K562 (cell line): Measurements from ENCODE around the gene PTPN18. TPM values are rescaled to one million over a fixed set of nuclear protein-coding genes. Genes with fewer than 3 reads are reported as not detected.
A peak's percentile ranks its signal among the peaks of the same experiment; 100 is the strongest.

ENCODE experiments used
- ATAC-seq: fragments of 200-7000 bp; cut with Tn5 transposase; 3 replicates; pipeline ENCODE4 v1.9.1; 2020; ENCODE audit warnings: moderate library complexity
- BruUV-seq: library from RNA; stranded (reverse); fragments of 400-500 nt; replicated peaks from 2 replicates; lab custom pipeline; 2021; lab: Mats Ljungman, UMichigan
- CTCF ChIA-PET: fragments of 300-600 bp; formaldehyde crosslinking; extraction: SDS; loops from one replicate; lab custom pipeline; 2021; ENCODE audit warnings: low intra/inter-chr PET ratio; lab: Yijun Ruan, JAX
- POLR2A ChIA-PET: fragments of 300-600, 350-650 bp; sonication (Branson Sonifier 250); formaldehyde crosslinking; extraction: SDS; loops from one replicate; lab custom pipeline; 2021; ENCODE audit warnings: antibody characterized with exemption, inconsistent platforms; lab: Yijun Ruan, JAX
- DNase-seq, 4 experiments: peaks; one replicate each; pipeline versions ENCODE4 v3.0.0 to v3.0.0-alpha.2; 2011 to 2018; ENCODE audit warnings: low spot score in 3 of 4, mixed read lengths in 3 of 4; ENCODE audit errors: extremely low read depth in 1 of 4
- FAIRE-seq: peaks from 2 replicates; lab custom pipeline; 2011; peaks lifted over from hg19 to GRCh38; lab: Jason Lieb, UNC
- H2AFZ ChIP-seq: 2 replicates; pipeline ENCODE4 v1.6.0; 2011; ENCODE audit warnings: low read depth, low read length, control low read depth, inconsistent platforms
- H3K27ac ChIP-seq: fragments of 200-600 bp; 3 replicates; pipeline ENCODE4 v1.8.0; 2011; ENCODE audit warnings: low read depth, mild to moderate bottlenecking, control low read depth, inconsistent platforms, low read length, moderate library complexity, mixed read lengths; ENCODE audit errors: extremely low read depth
- H3K27me3 ChIP-seq, 2 experiments: fragments of 300-600 bp in 1 of 2; 2 replicates in 1 of 2; 3 replicates in 1 of 2; pipeline versions ENCODE4 v1.6.0 to v1.8.0; 2011; ENCODE audit warnings: inconsistent platforms in 2 of 2, low read length in 2 of 2, mild to moderate bottlenecking in 1 of 2, mixed read lengths in 1 of 2, moderate library complexity in 1 of 2; ENCODE audit not compliant: control insufficient read depth in 2 of 2, insufficient read depth in 2 of 2
- H3K36me3 ChIP-seq: fragments of 300-600 bp; 3 replicates; pipeline ENCODE4 v1.8.0; 2011; ENCODE audit warnings: mild to moderate bottlenecking, low read length, inconsistent platforms; ENCODE audit not compliant: control insufficient read depth, insufficient read depth
- H3K4me1 ChIP-seq, 2 experiments: fragments of 200-600 bp in 1 of 2; replicated peaks in 1 of 2; 2 replicates in 1 of 2; 3 replicates in 1 of 2; pipeline versions ENCODE4 v1.5.1 to v1.8.0; 2011; ENCODE audit warnings: inconsistent platforms in 2 of 2, low read length in 2 of 2, mild to moderate bottlenecking in 1 of 2, mixed read lengths in 1 of 2, moderate library complexity in 1 of 2; ENCODE audit not compliant: control insufficient read depth in 2 of 2, insufficient read depth in 2 of 2
- H3K4me2 ChIP-seq: 2 replicates; pipeline ENCODE4 v1.6.1; 2011; ENCODE audit warnings: low read length, control low read depth, inconsistent platforms, mixed read lengths; ENCODE audit not compliant: insufficient read depth
- H3K4me3 ChIP-seq: fragments of 200-600 bp; sonication (generic), shearing (Covaris generic); 2 replicates; pipeline ENCODE4 v1.5.1; 2016; ENCODE audit warnings: control low read depth, inconsistent platforms
- H3K79me2 ChIP-seq: fragments of 200-600 bp; 3 replicates; pipeline ENCODE4 v1.8.0; 2011; ENCODE audit warnings: low read length, inconsistent platforms; ENCODE audit not compliant: control insufficient read depth, insufficient read depth
- H3K9ac ChIP-seq, 2 experiments: 2 replicates each; pipeline versions ENCODE4 v1.6.0 to v1.6.1; 2011; ENCODE audit warnings: low read depth in 2 of 2, low read length in 2 of 2, control low read depth in 1 of 2, inconsistent platforms in 1 of 2, mild to moderate bottlenecking in 1 of 2, mixed read lengths in 1 of 2; ENCODE audit not compliant: insufficient read depth in 1 of 2
- H3K9me1 ChIP-seq: one replicate; pipeline ENCODE4 v1.6.0; 2011; ENCODE audit warnings: inconsistent platforms, mild to moderate bottlenecking, low read length, moderate library complexity; ENCODE audit not compliant: control insufficient read depth, insufficient read depth
- H3K9me3 ChIP-seq: replicated peaks from 2 replicates; pipeline ENCODE4 v1.5.1; 2011; ENCODE audit warnings: low read depth, low read length, inconsistent platforms; ENCODE audit not compliant: control insufficient read depth, insufficient read depth
- H4K20me1 ChIP-seq: replicated peaks from 2 replicates; pipeline ENCODE4 v1.6.1; 2011; ENCODE audit warnings: low read length, inconsistent platforms, mixed read lengths; ENCODE audit not compliant: control insufficient read depth, insufficient read depth
- ATF3 ChIP-seq, 2 experiments: fragments of 450-650 bp in 1 of 2; sonication (generic) in 1 of 2; formaldehyde crosslinking in 1 of 2; IDR thresholded peaks in 1 of 2; conservative IDR thresholded peaks in 1 of 2; 2 replicates each; pipeline versions ENCODE4 v1.6.1 to v1.8.1; 2016 to 2023; ENCODE audit warnings: mild to moderate bottlenecking in 2 of 2, moderate library complexity in 2 of 2, inconsistent platforms in 1 of 2, missing genetic modification reagents in 1 of 2
- PCBP2 ChIP-seq: fragments of 200-400 bp; formaldehyde crosslinking; IDR thresholded peaks from 2 replicates; pipeline ENCODE4 v1.6.1; 2018; ENCODE audit warnings: low read length, low read depth, mild to moderate bottlenecking, moderate library complexity; ENCODE audit not compliant: poor library complexity, severe bottlenecking
- SMARCA4 ChIP-seq: fragments of 450-650 bp; IDR thresholded peaks from 2 replicates; pipeline ENCODE4 v1.6.1; 2016
- SMARCE1 ChIP-seq: fragments of 450-650 bp; IDR thresholded peaks from 2 replicates; pipeline ENCODE4 v1.7.1; 2016; ENCODE audit warnings: mild to moderate bottlenecking
- THAP12 ChIP-seq: fragments of 250-450 bp; sonication (Bioruptor Pico); IDR thresholded peaks from 2 replicates; pipeline ENCODE4 v1.9.0; 2021; ENCODE audit warnings: mild to moderate bottlenecking, inconsistent platforms
- USF2 ChIP-seq: sonication (generic); formaldehyde crosslinking; IDR thresholded peaks from 2 replicates; pipeline ENCODE4 v1.5.0; 2020; ENCODE audit warnings: missing genetic modification reagents
- ZFP1 ChIP-seq: fragments of 450-650 bp; formaldehyde crosslinking; IDR thresholded peaks from 2 replicates; pipeline ENCODE4 v1.4.0; 2020; ENCODE audit warnings: mild to moderate bottlenecking, mixed read lengths
- ZMIZ1 ChIP-seq, 2 experiments: fragments of 150-350 bp in 1 of 2; IDR thresholded peaks; 2 replicates each; pipeline ENCODE4 v1.6.1; 2012 to 2016; ENCODE audit warnings: low read depth in 2 of 2, low read length in 2 of 2, mild to moderate bottlenecking in 1 of 2, moderate library complexity in 1 of 2
- ZNF395 ChIP-seq: fragments of 200-800 bp; sonication (Bioruptor generic); IDR thresholded peaks from 2 replicates; pipeline ENCODE4 v1.6.1; 2017; ENCODE audit warnings: missing genetic modification characterization, missing compliant biosample characterization
- WGBS: fragments of 100-300 bp; shearing (Covaris generic); methylation state at CpG from one replicate; pipeline ENCODE4 v1.1.6; 2016; ENCODE audit warnings: low coverage, mixed read lengths; ENCODE audit not compliant: insufficient coverage; ENCODE audit errors: missing lambda C conversion rate; 5-methylcytosine and 5-hydroxymethylcytosine counted together
- in situ Hi-C: fragments of 300-500 bp; cut with MboI; formaldehyde crosslinking; loops from 4 replicates; pipeline ENCODE4 v1.15.0; 2018; ENCODE audit warnings: inconsistent platforms, mixed read lengths
- intact Hi-C: fragments of 100-400 bp; cut with micrococcal nuclease; formaldehyde crosslinking; loops from 2 replicates; pipeline ENCODE4 v1.14.2; 2022
- polyA plus RNA-seq, 8 experiments: library from polyadenylated mRNA; depleted of rRNA in 4 of 8; stranded (reverse) in 5 of 8; unstranded in 3 of 8; fragments of >200 nt; fragmentation: Nextera tagmentation in 2 of 8; fragmentation: Illumina TruSeq in 1 of 8; extraction: Ambion mirVana in 2 of 8; extraction: Trizol in 1 of 8; gene quantifications; 2 replicates each; pipeline versions ENCODE4 v1.2.1 to v1.2.3, GENCODE V29; 2011 to 2014; ENCODE audit warnings: inconsistent platforms in 1 of 8, missing spikeins in 1 of 8
- total RNA-seq, 7 experiments: library from RNA; depleted of rRNA in 6 of 7; stranded (reverse); fragments of >200 nt in 6 of 7; fragmentation: Illumina TruSeq in 2 of 7; extraction: Trizol in 2 of 7; gene quantifications; 2 replicates each; pipeline versions ENCODE4 v1.2.1 to v1.2.3, GENCODE V29; 2011 to 2021; ENCODE audit warnings: low replicate concordance in 1 of 7

PTPN18 gene
- total and polyA plus RNA-seq, 9 of the 15 experiments (the other 6 are each of a cell fraction or from before 2014, with no cell fraction given): 11.6 to 90.7 (median 49.6) TPM

- DNase-seq (peak in 3 of 4 experiments; percentile 31 to 43 (median 38)), FAIRE-seq (no peak), ATAC-seq (no peak)
- peaks cover 44% of the 10 kb centered on the region for H3K79me2 ChIP-seq
- peak overlapping the region; percentile 36 for H3K4me2 ChIP-seq
- in situ Hi-C loops (loop anchor here (25.0 kb wide), 1 partner anchor 213 kb away; the partner anchor contains the start of gene CFC1), intact Hi-C loops (no loop called here)
- CTCF ChIA-PET: no interaction called here
- peak overlapping the region; percentile 9; the same call in 1 of the 3 replicates for H3K27ac ChIP-seq
- no peak overlapping the region for H3K4me3 ChIP-seq
- WGBS: 37% methylated on average over 8 of the region's 9 CpGs
- H3K9ac ChIP-seq: peak overlapping the region in 1 of 2 experiments; percentile 65; a peak in 1 of 4 replicates
- H3K9me1 ChIP-seq: no peaks in the 10 kb centered on the region
- no TSS peak for BruUV-seq
- H2AFZ ChIP-seq: no peak overlapping the region
- no peaks in the 10 kb centered on the region for H4K20me1 ChIP-seq
- peaks cover 38% of the 10 kb centered on the region; the same call in 2 of the 3 replicates for H3K36me3 ChIP-seq
- H3K27me3 ChIP-seq: no peaks in the 10 kb centered on the region
- H3K4me1 ChIP-seq: peaks cover 49 to 57% of the 10 kb centered on the region in 2 experiments
- peaks cover 2% of the 10 kb centered on the region; the same call in 1 of the 2 replicates for H3K9me3 ChIP-seq
- POLR2A ChIA-PET: interaction anchor here (1.5 kb wide), 1 partner anchor 21 kb away, joined by 3 read pairs; no protein-coding TSS in a partner anchor
- peak; percentile 75 for TF ChIP-seq ATF3 (IDR thresholded peaks at IDR 0.05)
- no peak for TF ChIP-seq ATF3 (CRISPR knock-in tag; conservative IDR thresholded peaks at IDR 0.05)
- no peak for TF ChIP-seq USF2 (CRISPR knock-in tag)
- no peak for TF ChIP-seq PCBP2
- 0 out of 2 replicates have a peak, but pooled peaks have one; percentile 33 for TF ChIP-seq SMARCA4
- TF ChIP-seq SMARCE1: peak; percentile 61
- no peak for TF ChIP-seq THAP12 (CRISPR knock-in tag)
- no peak for TF ChIP-seq ZNF395 (CRISPR knock-in tag)
- no peak for TF ChIP-seq ZMIZ1 (IDR thresholded peaks at IDR 0.05; ENCODE audit: low read depth in 2 of 2, low read length in 2 of 2)
- TF ChIP-seq ZFP1 (CRISPR knock-in tag): no peak
These were observed 18.9 kb downstream of the PTPN18 start for GRCh38 chr2:130374587-130375290.
